GM19397 (cell line): Measurements from ENCODE around the gene JAK1.
A peak's percentile ranks its signal among the peaks of the same experiment; 100 is the strongest.

Experiments used
- ATAC-seq: cut with Tn5 transposase; IDR thresholded peaks from one replicate; pipeline ENCODE4 v1.9.1; 2021; ENCODE audit warnings: mild to moderate bottlenecking, moderate library complexity; ENCODE audit not compliant: unreplicated experiment

The JAK1 gene

GRCh38 chr1:64894438-64895196, 71.7 kb downstream of the JAK1 start:
- ATAC-seq, result no peak

GRCh38 chr1:64893921-64894320, 72.4 kb downstream of the JAK1 start:
- ATAC-seq, result no peak

DNA sequence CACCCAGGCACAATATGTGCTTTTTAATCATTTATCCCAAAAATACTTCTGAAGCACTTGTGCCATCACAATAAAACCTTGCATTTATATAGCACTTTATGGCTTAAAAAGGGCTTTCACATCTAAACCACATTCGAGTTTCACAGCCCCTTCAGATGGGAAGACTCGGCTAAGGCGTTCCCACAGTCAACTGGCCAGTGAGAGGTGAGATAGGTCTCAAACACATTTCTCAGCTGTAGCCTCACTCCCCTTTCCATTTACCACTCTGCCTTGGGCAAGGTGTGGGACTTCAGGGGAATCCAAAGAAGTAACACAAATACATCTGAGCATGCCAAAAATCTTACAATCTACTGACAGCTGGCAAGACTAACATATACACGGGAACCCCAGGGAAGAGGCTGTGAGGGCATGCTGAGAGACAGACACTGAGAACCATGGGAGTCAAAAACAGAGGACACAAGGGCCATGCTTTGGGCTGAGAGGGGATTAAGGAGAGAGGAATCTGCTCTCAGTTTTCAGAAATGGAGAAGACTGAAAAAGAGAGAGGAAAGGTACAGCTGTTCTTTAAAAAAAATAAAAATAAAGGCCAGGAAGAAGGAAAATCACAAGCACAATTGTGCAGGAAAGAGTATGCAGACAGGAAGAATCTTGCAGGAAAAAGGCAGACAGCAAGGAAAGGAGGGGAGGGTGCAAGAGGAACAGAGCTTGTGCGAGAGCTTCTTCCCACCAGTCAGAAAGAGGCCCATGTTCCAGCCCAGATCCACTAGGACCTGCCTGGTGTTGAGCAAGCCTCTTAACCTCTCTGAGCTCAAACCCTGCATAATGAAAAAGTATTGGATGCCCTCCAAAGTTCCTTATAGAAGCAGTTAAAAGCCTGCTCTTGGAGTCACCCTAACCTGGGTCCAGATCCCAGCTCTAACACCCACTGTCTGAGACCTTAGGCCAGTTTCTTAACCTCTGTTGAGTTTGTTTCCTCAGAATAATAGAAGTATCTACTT, 73.5 kb downstream of the JAK1 start:
- ATAC-seq, result no peak

GRCh38 chr1:64891448-64891825, 74.9 kb downstream of the JAK1 start:
- no peak for ATAC-seq

DNA sequence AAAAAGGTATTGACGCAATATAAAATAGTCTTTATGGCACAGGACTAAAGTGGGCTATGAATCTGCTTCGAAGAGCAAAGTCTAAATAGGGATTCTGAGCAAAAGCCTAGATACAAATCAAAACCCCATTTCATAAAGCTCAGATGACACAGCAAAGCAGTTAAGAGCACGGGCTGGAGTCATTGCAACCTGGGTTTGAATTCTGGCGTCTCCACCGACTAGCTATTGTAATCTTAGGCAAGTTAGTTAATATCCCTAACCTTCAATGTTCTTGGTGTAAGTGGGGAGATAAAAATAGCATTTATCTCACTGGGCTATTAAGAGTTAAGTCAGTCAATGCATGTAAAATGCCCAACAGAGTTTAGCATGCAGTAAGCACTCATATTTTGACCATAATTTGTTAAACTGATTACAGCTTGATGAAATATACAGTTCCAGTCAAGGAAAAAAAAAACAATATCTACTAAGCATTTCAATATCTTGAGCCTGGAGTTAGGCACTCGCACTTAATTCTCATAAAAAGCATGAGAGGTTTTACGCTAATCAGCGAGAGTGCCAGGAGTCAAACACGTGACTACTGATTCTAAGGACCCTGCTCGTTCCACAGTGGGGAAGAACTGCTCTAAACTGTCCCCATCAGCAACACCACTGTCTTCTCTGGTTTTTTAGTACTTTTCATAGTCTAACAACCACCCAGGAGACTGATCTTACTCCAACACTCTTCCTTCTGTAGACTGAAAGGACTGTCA, 75.5 kb downstream of the JAK1 start:
- no peak for ATAC-seq

DNA sequence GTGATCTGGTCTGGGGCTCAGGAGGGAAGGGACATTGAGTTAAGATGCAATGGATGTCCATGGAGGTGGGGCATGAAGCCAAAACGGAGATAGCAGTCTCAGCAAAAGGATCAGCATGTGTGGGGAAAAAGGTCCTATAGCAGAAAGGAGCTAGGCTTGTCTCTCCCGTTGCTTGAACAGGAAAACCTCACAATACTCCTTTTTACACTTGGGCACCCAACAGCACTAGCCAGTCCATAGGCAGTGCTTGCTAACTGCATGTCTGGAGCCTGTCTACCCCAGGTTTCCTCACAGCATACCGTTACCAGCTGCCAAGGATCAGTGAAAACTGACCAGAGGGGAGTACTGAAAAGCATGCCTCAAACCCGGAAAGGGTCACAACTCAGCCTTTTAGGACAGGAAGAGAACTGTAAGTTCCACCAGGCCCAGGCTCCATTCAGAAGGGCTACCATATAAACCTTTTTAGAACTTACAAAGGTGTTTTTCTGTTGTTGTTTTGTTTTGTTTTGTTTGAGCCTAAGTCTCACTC, 78.6 kb downstream of the JAK1 start:
- ATAC-seq, result no peak

DNA sequence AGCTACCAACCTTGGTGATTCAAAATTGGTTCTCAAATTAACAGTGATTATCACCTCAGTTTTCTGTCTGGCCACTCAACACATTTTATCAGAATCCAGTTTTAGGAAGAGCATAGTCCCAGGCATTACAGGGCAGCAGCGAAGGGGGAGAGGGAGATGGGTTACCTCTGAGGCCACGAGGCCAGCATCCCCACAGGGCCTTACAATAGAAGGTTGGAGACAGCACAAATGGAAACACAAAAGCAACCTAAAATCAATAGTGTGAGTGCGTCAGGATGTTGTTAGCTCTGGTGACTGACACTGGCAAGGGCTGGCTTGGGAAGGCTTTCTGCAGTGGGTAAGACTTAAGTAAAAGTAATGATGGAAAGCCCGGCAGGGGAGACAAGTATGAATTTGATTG, 79.5 kb downstream of the JAK1 start:
- ATAC-seq, result no peak

DNA sequence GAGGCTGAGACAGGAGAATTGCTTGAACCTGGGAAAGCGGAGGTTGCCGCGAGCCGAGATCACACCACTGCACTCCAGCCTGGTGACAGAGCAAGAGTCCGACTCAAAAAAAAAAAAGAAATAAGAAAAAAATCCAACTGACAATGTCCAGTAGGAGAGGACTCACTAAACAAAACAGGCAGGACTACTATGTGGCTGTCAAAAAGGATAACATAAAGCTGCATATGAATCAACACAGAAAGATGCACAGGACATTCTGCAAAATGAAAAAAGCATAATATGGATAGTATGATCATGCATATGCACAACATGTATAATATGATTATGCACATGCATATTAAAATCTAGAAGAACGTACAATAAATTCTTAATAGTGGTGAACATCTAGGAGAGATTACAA, 80.7 kb downstream of the JAK1 start:
- no peak for ATAC-seq

DNA sequence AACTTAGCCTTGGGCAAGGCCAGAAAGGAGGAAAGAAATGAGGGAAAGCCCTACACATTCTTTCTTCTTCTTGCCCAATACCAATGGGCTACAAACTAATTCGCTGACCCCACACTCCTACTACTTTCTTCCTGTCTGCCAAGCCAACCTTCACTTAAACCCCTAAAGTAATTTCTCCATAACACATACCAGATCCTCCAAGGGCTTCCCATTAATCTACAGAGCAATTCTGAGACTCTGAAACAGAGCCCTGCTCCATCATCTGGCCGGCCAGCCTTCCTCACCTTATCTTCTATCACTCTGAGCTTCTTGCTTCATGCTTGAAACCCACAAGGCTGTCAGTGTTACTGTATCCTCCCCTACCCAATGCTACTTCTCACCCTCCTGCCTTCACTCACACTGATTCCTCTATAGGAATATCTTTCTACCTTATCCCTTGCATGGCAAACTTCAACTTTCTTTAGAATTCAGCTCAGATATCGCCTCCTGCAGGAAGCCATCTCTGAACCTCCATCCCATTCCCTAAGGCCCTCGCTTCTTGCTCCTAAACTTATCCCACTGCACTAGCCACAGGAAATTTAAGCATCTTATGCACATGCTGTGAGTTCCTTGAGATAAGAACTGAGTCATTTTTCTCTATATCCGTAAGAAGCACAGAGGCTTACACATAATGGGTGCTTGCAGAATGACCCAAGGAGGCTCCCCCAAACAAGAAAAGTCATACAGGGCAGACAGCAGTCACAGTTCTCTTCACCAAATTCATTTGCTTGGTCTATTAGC, 81.9 kb downstream of the JAK1 start:
- no peak for ATAC-seq

GRCh38 chr1:64882574-64883255, 83.6 kb downstream of the JAK1 start:
- peak; percentile 85 for ATAC-seq

- ATAC-seq, result no peak
These were observed 85.1 kb downstream of the JAK1 start for GRCh38 chr1:64881281-64881680.

DNA sequence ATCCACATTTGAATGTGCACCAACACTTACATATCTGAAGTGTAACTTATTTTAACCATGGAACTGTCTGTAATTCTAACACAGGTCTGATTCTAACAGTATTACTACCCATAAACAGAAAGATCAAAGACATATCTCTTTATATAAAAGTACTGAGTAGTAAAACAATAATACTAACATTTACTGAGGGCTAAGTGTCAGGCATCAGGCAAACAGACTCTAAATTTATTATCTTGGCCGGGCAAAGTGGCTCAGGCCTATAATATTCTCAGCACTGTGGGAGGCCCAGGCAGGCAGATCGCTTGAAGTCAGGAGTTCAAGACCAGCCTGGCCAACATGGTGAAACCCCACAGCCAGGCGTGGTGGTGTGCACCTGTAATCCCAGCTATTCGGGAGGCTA, 85.9 kb downstream of the JAK1 start:
- ATAC-seq, result no peak

DNA sequence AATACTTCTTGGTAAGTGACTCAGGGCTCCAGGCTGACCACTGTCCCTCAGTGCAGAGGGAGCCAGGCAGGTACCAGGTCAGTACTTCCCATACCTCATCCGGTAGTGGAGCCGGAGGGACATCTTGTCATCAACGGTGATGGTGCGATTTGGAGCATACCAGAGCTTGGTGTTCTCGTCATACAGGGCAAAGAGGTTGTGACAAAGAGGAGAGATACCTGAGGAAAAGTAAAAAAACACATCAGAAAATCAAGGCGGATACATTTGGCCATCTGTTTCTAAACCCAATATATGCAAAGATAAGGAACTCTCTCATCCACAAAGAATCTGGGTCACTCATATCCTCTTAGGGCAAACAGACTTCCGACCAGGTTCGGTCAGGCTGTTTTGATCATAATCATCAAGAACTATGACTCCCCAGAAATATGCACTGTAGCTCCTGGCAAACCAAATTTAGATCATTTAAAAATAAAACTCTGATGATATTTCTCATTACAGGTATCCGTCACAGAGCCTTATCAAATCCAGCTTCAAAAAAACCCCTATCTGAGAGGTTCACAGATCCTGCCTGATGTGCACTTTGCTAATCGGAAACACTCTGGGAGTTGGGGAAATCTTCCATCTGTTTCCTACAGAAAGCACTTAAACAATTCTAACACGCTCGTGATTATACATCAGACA, 87.3 kb downstream of the JAK1 start:
- ATAC-seq, result no peak

DNA sequence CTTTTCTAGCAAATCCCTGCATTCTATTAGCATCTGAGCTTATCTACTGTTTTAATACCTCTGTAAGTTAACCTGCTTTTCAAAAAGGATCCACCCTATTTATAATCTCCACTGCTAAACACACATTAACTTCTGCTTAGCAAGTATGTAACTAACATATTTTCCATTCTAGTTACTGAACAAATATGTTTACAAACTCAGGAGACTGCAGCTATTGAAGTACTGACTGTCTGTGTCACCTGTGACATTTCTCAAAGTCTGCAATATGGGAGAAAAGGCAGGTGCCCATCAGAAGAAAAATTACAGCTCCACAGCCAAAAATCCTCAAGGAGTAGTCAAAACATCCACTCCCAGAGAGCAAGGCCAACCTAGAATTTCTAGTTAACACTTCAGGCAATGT, 88.3 kb downstream of the JAK1 start:
- ATAC-seq, result no peak

GRCh38 chr1:64877598-64877997, 88.8 kb downstream of the JAK1 start:
- ATAC-seq, result no peak

DNA sequence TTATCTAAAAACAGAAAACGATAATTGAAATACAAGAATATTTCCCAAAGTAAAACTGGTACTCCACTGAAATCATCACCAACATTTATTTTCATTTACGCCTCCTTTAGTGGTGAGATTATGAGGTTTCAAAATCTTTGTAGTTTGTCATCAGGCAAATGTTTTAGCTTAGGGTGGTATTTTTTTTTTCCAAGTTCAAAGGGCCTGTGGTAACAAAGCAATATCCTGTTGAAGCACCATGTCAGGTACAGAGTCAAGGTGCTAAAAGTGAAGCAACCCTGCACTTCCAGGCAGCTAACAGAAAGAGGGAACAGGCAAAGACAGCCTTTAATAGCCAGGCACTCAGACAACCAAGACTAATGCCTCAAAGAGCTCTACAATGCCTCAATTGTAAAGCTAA, 89.2 kb downstream of the JAK1 start:
- no peak for ATAC-seq

- no peak for ATAC-seq
These were observed 90.7 kb downstream of the JAK1 start for GRCh38 chr1:64875606-64876005.

DNA sequence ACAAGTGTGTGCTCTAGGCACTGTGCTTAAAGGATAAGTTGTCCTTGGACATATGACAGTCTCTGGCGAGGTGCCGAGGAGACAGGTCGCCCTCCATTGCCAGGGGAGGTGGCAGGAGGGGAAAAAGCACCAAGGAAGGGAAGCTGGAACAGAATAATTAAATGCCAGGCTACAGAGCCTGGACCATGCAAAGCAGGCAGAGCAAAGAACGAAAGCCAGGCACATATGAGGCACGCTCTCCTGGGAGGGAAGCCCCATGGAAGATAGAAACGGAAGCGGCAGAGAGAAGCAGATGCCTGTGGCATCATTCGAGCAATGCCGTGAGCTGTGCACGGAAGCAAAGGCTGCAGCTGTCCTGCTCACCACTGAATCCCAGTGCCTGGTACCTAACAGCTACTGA, 91.2 kb downstream of the JAK1 start:
- no peak for ATAC-seq

GRCh38 chr1:64874666-64875065, 91.7 kb downstream of the JAK1 start:
- no peak for ATAC-seq
